Mesothelial cell of epicardium (in vitro differentiated cells): ENCODE measurements around the gene HSD17B12. TPM values are rescaled to one million over a fixed set of nuclear protein-coding genes. Genes with fewer than 3 reads are reported as not detected.

Experiments
- DNase-seq, 2 experiments: peaks; one replicate each; pipeline ENCODE4 v3.0.0; 2021; ENCODE audit warnings: low spot score in 2 of 2; ENCODE audit not compliant: unreplicated experiment in 2 of 2
- H3K27ac Mint-ChIP-seq: 2 replicates; pipeline ENCODE4 v1.8.0; 2021; ENCODE audit warnings: mixed read lengths
- H3K27me3 Mint-ChIP-seq: 2 replicates; pipeline ENCODE4 v1.8.0; 2021; ENCODE audit warnings: low read depth, mixed read lengths
- H3K36me3 Mint-ChIP-seq: 2 replicates; pipeline ENCODE4 v1.8.0; 2021; ENCODE audit warnings: mixed read lengths
- H3K4me1 Mint-ChIP-seq: 2 replicates; pipeline ENCODE4 v1.8.0; 2021; ENCODE audit warnings: mixed read lengths
- H3K4me3 Mint-ChIP-seq: 2 replicates; pipeline ENCODE4 v1.8.0; 2021; ENCODE audit warnings: mild to moderate bottlenecking, moderate library complexity, mixed read lengths
- H3K9me3 Mint-ChIP-seq: 2 replicates; pipeline ENCODE4 v1.8.0; 2021; ENCODE audit warnings: mixed read lengths
- total RNA-seq: library from RNA; stranded (reverse); gene quantifications from 3 replicates; pipeline ENCODE4 v1.2.1, GENCODE V29; 2021
- TF ChIP-seq, protein P1 (sequence below): fragments of 200-600 bp; sonication (generic); IDR thresholded peaks from one replicate; pipeline ENCODE4 v1.5.0; 2021; ENCODE audit warnings: antibody characterized with exemption; ENCODE audit not compliant: unreplicated experiment

Gene HSD17B12
- total RNA-seq, 1 donor from 2014 or later, result 99.9 TPM

DNA sequence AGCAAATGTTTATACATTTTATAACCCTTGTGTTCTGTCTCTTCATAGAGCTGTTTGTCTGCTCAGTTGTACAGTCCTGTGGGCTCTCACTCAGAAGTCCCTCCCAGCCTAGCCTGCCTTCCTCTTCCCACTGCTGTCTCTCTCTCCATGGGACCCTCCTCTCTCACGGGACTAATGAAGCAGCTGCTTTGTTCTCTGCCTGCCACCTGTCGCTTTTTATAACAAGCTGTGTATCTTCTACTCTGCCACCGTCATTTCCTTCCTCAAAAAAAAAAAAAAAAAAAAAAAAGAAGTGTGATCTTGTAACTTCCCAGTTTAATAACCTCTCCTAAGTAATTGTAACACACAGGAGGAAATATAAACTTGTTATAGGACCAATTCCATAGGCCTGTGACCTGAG, 107.9 kb downstream of the HSD17B12 start:
- no peak overlapping the region for H3K4me3 Mint-ChIP-seq
- peaks cover 31% of the 10 kb centered on the region for H3K9me3 Mint-ChIP-seq
- no peak for DNase-seq
- H3K4me1 Mint-ChIP-seq, result no peaks in the 10 kb centered on the region
- no peaks in the 10 kb centered on the region for H3K27me3 Mint-ChIP-seq
- H3K27ac Mint-ChIP-seq, result no peak overlapping the region
- peaks cover 50% of the 10 kb centered on the region for H3K36me3 Mint-ChIP-seq
- TF ChIP-seq, protein P1, sequence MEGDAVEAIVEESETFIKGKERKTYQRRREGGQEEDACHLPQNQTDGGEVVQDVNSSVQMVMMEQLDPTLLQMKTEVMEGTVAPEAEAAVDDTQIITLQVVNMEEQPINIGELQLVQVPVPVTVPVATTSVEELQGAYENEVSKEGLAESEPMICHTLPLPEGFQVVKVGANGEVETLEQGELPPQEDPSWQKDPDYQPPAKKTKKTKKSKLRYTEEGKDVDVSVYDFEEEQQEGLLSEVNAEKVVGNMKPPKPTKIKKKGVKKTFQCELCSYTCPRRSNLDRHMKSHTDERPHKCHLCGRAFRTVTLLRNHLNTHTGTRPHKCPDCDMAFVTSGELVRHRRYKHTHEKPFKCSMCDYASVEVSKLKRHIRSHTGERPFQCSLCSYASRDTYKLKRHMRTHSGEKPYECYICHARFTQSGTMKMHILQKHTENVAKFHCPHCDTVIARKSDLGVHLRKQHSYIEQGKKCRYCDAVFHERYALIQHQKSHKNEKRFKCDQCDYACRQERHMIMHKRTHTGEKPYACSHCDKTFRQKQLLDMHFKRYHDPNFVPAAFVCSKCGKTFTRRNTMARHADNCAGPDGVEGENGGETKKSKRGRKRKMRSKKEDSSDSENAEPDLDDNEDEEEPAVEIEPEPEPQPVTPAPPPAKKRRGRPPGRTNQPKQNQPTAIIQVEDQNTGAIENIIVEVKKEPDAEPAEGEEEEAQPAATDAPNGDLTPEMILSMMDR, result no peak

DNA sequence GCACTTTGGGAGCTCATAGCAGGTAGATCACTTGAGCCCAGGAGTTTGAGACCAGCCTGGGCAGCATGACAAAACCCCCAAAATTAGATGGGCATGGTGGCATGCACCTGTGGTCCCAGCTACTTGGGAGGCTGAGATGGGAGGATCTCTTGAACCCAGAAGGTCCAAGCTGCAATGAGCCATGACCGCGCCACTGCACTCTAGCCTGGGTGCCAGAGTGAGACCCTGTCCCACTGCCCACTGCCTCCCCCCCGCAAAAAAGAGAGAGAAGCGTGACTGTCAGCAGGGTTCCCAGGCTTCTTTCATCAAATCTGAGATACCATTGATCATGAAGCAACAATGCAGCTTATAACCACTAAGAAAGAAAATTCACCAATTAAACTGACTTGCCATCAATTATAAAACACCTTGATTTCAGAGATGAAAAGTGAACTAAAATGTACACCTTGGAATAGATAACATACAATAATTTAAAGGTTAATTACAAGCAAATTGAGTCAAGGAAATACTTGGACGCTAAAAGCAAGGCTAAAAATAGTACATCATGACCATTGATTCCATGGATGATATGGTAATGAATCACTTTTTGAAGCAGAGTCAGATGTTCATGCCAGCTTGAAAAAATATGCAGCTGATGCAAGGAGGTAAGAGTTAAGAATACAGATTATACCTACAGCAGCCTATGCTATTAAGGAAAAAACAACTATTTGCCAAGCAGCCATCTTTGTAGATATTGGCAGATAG, 109.3 kb downstream of the HSD17B12 start:
- no peaks in the 10 kb centered on the region for H3K27me3 Mint-ChIP-seq
- peaks cover 16% of the 10 kb centered on the region for H3K9me3 Mint-ChIP-seq
- TF ChIP-seq, protein P1, result no peak
- no peaks in the 10 kb centered on the region for H3K4me1 Mint-ChIP-seq
- no peak overlapping the region for H3K4me3 Mint-ChIP-seq
- no peak overlapping the region for H3K27ac Mint-ChIP-seq
- peaks cover 39% of the 10 kb centered on the region for H3K36me3 Mint-ChIP-seq
- DNase-seq, result no peak

DNA sequence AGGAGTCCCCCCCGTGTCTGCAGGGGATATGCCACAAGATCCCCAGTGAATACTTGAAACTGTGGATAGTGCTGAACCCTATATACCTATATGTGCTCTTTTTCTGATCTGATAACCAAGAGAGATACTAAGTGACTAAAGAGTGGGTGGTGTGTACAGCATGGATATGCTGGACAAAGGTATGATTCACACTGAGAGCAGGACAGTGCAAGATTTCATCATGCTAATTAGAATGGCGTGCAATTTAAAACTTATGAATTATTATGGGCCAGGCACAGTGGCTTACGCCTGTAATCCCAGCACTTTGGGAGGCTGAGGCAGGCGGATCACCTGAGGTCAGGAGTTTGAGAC, 109.9 kb downstream of the HSD17B12 start:
- Mint-ChIP-seq H3K4me3 (no peak overlapping the region), H3K27me3 (no peaks in the 10 kb centered on the region), H3K36me3 (peaks cover 34% of the 10 kb centered on the region), H3K9me3 (peaks cover 11% of the 10 kb centered on the region), H3K4me1 (no peaks in the 10 kb centered on the region), H3K27ac (no peak overlapping the region)
- no peak for DNase-seq
- TF ChIP-seq, protein P1, result no peak

DNA sequence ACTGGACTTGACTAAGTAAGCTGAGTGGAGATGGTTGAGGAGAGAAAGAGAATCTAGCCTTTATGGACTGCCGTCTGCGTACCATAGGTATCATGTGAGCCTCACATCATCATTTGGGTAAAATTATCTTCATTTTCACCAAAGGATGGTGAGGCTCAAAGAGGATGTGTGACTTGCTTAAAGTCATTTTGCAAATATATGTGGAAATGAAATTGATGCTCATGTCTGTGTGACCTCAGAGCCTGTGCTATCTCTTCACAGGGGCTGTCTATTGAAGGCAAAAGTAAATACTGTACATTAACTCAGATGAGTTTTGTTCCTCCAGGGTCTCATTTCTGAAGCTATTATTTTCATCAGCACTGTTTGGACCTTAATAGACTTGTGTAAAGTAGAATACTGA, 116.8 kb downstream of the HSD17B12 start:
- no peaks in the 10 kb centered on the region for H3K9me3 Mint-ChIP-seq
- no peak overlapping the region for H3K27ac Mint-ChIP-seq
- H3K4me1 Mint-ChIP-seq, result no peaks in the 10 kb centered on the region
- peaks cover 19% of the 10 kb centered on the region for H3K36me3 Mint-ChIP-seq
- DNase-seq, result no peak
- no peak overlapping the region for H3K4me3 Mint-ChIP-seq
- H3K27me3 Mint-ChIP-seq, result no peaks in the 10 kb centered on the region
- TF ChIP-seq, protein P1, result no peak

DNA sequence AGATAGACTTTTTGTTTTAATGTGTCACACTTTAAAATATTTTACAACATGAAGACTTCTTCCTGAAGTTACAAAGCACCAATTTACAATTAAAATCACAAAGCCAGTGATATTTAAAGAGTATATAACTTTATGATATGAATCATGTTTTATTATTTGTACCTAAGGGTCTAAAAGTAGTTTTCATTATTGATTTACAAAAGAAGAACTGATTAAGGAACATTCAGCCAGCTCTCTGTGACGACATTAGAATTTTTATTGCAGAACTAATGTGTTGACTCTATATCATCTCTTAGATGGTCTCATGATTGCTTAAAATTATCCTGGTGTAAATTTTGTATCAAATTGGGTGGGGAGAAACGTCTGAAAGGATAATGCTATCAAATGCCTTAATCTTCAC, 117.3 kb downstream of the HSD17B12 start:
- H3K27ac Mint-ChIP-seq, result no peak overlapping the region
- no peak for DNase-seq
- peaks cover 19% of the 10 kb centered on the region for H3K36me3 Mint-ChIP-seq
- no peak overlapping the region for H3K4me3 Mint-ChIP-seq
- H3K9me3 Mint-ChIP-seq, result no peaks in the 10 kb centered on the region
- no peaks in the 10 kb centered on the region for H3K27me3 Mint-ChIP-seq
- TF ChIP-seq, protein P1, result no peak
- no peaks in the 10 kb centered on the region for H3K4me1 Mint-ChIP-seq
